ENCODE measurements around the gene SLC17A4. TPM values are rescaled to one million over a fixed set of nuclear protein-coding genes. Genes with fewer than 3 reads are reported as not detected.

The SLC17A4 gene
- total and polyA plus RNA-seq, 2 experiments from 2014 or later = 6.3 to 9.6 TPM

- H3K9me3 ChIP-seq (ENCODE audit: low read depth) = no peaks in the 10 kb centered on the region
- H2AFZ ChIP-seq = no peak overlapping the region
- no peak overlapping the region for H3K4me2 ChIP-seq
- peak; percentile 60 for DNase-seq (ENCODE audit: low spot score)
- TF ChIP-seq EZH2 (IDR thresholded peaks at IDR 0.05; ENCODE audit: borderline replicate concordance) = no peak
- TF ChIP-seq CTCF (IDR thresholded peaks at IDR 0.05; ENCODE audit: poor library complexity) = peak; percentile 39
- no peak for TF ChIP-seq EZH2phosphoT487 (IDR thresholded peaks at IDR 0.05; ENCODE audit: low read depth, severe bottlenecking, unreplicated experiment)
- H3K4me3 ChIP-seq = no peak overlapping the region
- no peaks in the 10 kb centered on the region for H3K79me2 ChIP-seq
- H3K27me3 ChIP-seq = no peaks in the 10 kb centered on the region
- no peaks in the 10 kb centered on the region for H3K9me2 ChIP-seq (replicated peaks; ENCODE audit: insufficient read depth)
- H4K20me1 ChIP-seq (ENCODE audit: insufficient read depth, poor library complexity, severe bottlenecking) = no peaks in the 10 kb centered on the region
- H3K27ac ChIP-seq = peak overlapping the region; percentile 52
- no peaks in the 10 kb centered on the region for H3K36me3 ChIP-seq (replicated peaks; ENCODE audit: insufficient read depth, low read depth)
- WGBS (ENCODE audit: low lambda C conversion rate, missing lambda C conversion rate) = 79% methylated on average over 4 of the region's 4 CpGs
- no peaks in the 10 kb centered on the region for H3K4me1 ChIP-seq (ENCODE audit: insufficient read depth)
These were observed 33.9 kb downstream of the SLC17A4 start for GRCh38 chr6:25788305-25788922.

GRCh38 chr6:25789475-25789874 lies 34.9 kb downstream of the SLC17A4 start:
- WGBS (ENCODE audit: low lambda C conversion rate, missing lambda C conversion rate) = 94% methylated on average over 2 of the region's 2 CpGs
- no peaks in the 10 kb centered on the region for H3K4me1 ChIP-seq (ENCODE audit: insufficient read depth)
- TF ChIP-seq EZH2 (IDR thresholded peaks at IDR 0.05; ENCODE audit: borderline replicate concordance) (no peak), EZH2phosphoT487 (IDR thresholded peaks at IDR 0.05; ENCODE audit: low read depth, severe bottlenecking, unreplicated experiment) (no peak), CTCF (IDR thresholded peaks at IDR 0.05; ENCODE audit: poor library complexity) (no peak)

GRCh38 chr6:25792016-25792415 lies 37.5 kb downstream of the SLC17A4 start:
- no peaks in the 10 kb centered on the region for H3K79me2 ChIP-seq
- H3K27me3 ChIP-seq = no peaks in the 10 kb centered on the region
- no peaks in the 10 kb centered on the region for H4K20me1 ChIP-seq (ENCODE audit: insufficient read depth, poor library complexity, severe bottlenecking)
- WGBS (ENCODE audit: low lambda C conversion rate, missing lambda C conversion rate) = 91% methylated on average over 4 of the region's 4 CpGs
- H3K4me3 ChIP-seq = no peak overlapping the region
- no peak for DNase-seq (ENCODE audit: low spot score)
- H2AFZ ChIP-seq = no peak overlapping the region
- no peak overlapping the region for H3K27ac ChIP-seq
- no peaks in the 10 kb centered on the region for H3K9me3 ChIP-seq (ENCODE audit: low read depth)
- H3K36me3 ChIP-seq (replicated peaks; ENCODE audit: insufficient read depth, low read depth) = no peaks in the 10 kb centered on the region
- no peak overlapping the region for H3K4me2 ChIP-seq
- no peaks in the 10 kb centered on the region for H3K9me2 ChIP-seq (replicated peaks; ENCODE audit: insufficient read depth)
- TF ChIP-seq EZH2phosphoT487 (IDR thresholded peaks at IDR 0.05; ENCODE audit: low read depth, severe bottlenecking, unreplicated experiment) = no peak
- H3K4me1 ChIP-seq (ENCODE audit: insufficient read depth) = no peaks in the 10 kb centered on the region

More at GRCh38 chr6:25789475-25789874, 34.9 kb downstream of the SLC17A4 start:
- no peaks in the 10 kb centered on the region for H3K36me3 ChIP-seq (replicated peaks; ENCODE audit: insufficient read depth, low read depth)
- H3K27ac ChIP-seq = no peak overlapping the region
- DNase-seq (ENCODE audit: low spot score) = no peak
- H3K4me2 ChIP-seq = no peak overlapping the region
- H3K27me3 ChIP-seq = no peaks in the 10 kb centered on the region
- H3K9me3 ChIP-seq (ENCODE audit: low read depth) = no peaks in the 10 kb centered on the region
- H2AFZ ChIP-seq = no peak overlapping the region
- H3K79me2 ChIP-seq = no peaks in the 10 kb centered on the region
- no peak overlapping the region for H3K4me3 ChIP-seq
- no peaks in the 10 kb centered on the region for H4K20me1 ChIP-seq (ENCODE audit: insufficient read depth, poor library complexity, severe bottlenecking)
- no peaks in the 10 kb centered on the region for H3K9me2 ChIP-seq (replicated peaks; ENCODE audit: insufficient read depth)

GRCh38 chr6:25793970-25794369 lies 39.4 kb downstream of the SLC17A4 start:
- Histone ChIP-seq H3K27me3 (no peaks in the 10 kb centered on the region), H3K4me1 (ENCODE audit: insufficient read depth) (no peaks in the 10 kb centered on the region), H4K20me1 (ENCODE audit: insufficient read depth, poor library complexity, severe bottlenecking) (no peaks in the 10 kb centered on the region), H3K79me2 (no peaks in the 10 kb centered on the region), H3K4me3 (no peak overlapping the region), H3K9me3 (ENCODE audit: low read depth) (no peaks in the 10 kb centered on the region), H3K4me2 (no peak overlapping the region), H3K36me3 (replicated peaks; ENCODE audit: insufficient read depth, low read depth) (no peaks in the 10 kb centered on the region), H3K27ac (no peak overlapping the region), H3K9me2 (replicated peaks; ENCODE audit: insufficient read depth) (no peaks in the 10 kb centered on the region), H2AFZ (no peak overlapping the region)
- DNase-seq (ENCODE audit: low spot score) = no peak
- no peak for TF ChIP-seq CTCF (IDR thresholded peaks at IDR 0.05; ENCODE audit: poor library complexity)
- no peak for TF ChIP-seq EZH2 (IDR thresholded peaks at IDR 0.05; ENCODE audit: borderline replicate concordance)
- no peak for TF ChIP-seq EZH2phosphoT487 (IDR thresholded peaks at IDR 0.05; ENCODE audit: low read depth, severe bottlenecking, unreplicated experiment)
- WGBS (ENCODE audit: low lambda C conversion rate, missing lambda C conversion rate) = 100% methylated on average over 1 of the region's 1 CpG

Measured in hepatocyte (in vitro differentiated cells).